K562 (cell line): Measurements from ENCODE around the gene ASIC3. TPM values are rescaled to one million over a fixed set of nuclear protein-coding genes. Genes with fewer than 3 reads are reported as not detected.

Experiments
- FOXO4 ChIP-seq: fragments of 450-650 bp; formaldehyde crosslinking; IDR thresholded peaks from 2 replicates; pipeline ENCODE4 v1.4.0; 2020; ENCODE audit warnings: mild to moderate bottlenecking, moderate library complexity
- PRDM10 ChIP-seq: fragments of 450-650 bp; IDR thresholded peaks from 2 replicates; pipeline ENCODE4 v1.6.1; 2018; ENCODE audit not compliant: partially characterized antibody
- ZBTB17 ChIP-seq: fragments of 450-650 bp; formaldehyde crosslinking; IDR thresholded peaks from 2 replicates; pipeline ENCODE4 v1.4.0; 2020; ENCODE audit warnings: mild to moderate bottlenecking
- ZBTB40 ChIP-seq, 2 experiments: fragments of 450-650 bp in 1 of 2; sonication (generic) in 1 of 2; formaldehyde crosslinking in 1 of 2; IDR thresholded peaks; 2 replicates each; pipeline versions ENCODE4 v1.7.1 to v1.9.0; 2016 to 2022; ENCODE audit warnings: inconsistent platforms in 1 of 2, mild to moderate bottlenecking in 1 of 2, missing genetic modification reagents in 1 of 2
- polyA plus RNA-seq, 8 experiments: library from polyadenylated mRNA; depleted of rRNA in 4 of 8; stranded (reverse) in 5 of 8; unstranded in 3 of 8; fragments of >200 nt; fragmentation: Nextera tagmentation in 2 of 8; fragmentation: Illumina TruSeq in 1 of 8; extraction: Ambion mirVana in 2 of 8; extraction: Trizol in 1 of 8; gene quantifications; 2 replicates each; pipeline versions ENCODE4 v1.2.1 to v1.2.3, GENCODE V29; 2011 to 2014; ENCODE audit warnings: inconsistent platforms in 1 of 8, missing spikeins in 1 of 8
- total RNA-seq, 7 experiments: library from RNA; depleted of rRNA in 6 of 7; stranded (reverse); fragments of >200 nt in 6 of 7; fragmentation: Illumina TruSeq in 2 of 7; extraction: Trizol in 2 of 7; gene quantifications; 2 replicates each; pipeline versions ENCODE4 v1.2.1 to v1.2.3, GENCODE V29; 2011 to 2021; ENCODE audit warnings: low replicate concordance in 1 of 7

The ASIC3 gene
- total and polyA plus RNA-seq, 9 of the 15 experiments (the other 6 are each of a cell fraction or from before 2014, with no cell fraction given) = 0.11 to 5.0 (median 0.87) TPM

GRCh38 chr7:151074817-151075661 is 26.7 kb downstream of the ASIC3 start (continued):
- TF ChIP-seq PRDM10 (peak; percentile 27), ZBTB17 (CRISPR knock-in tag) (no peak), ZBTB40 (IDR thresholded peaks at IDR 0.05) (no peak), ZBTB40 (CRISPR knock-in tag; IDR thresholded peaks at IDR 0.05) (no peak), FOXO4 (no peak)
- TF ChIP-seq, all 486 proteins: peak for 9
